PFSK-1 (cell line): Measurements from ENCODE around the gene COL6A5.

Source experiments
- FOXP2 ChIP-seq: optimal IDR thresholded peaks from 2 replicates; pipeline ENCODE3; 2011; ENCODE audit warnings: borderline replicate concordance, control low read depth, inconsistent platforms; ENCODE audit not compliant: insufficient read depth; ENCODE audit errors: extremely low read length, extremely low read depth
- POLR2AphosphoS5 ChIP-seq: IDR thresholded peaks from 2 replicates; pipeline ENCODE4 v1.6.1; 2012; ENCODE audit warnings: low read depth, mild to moderate bottlenecking, control low read depth, low read length, moderate library complexity
- SIN3A ChIP-seq: IDR thresholded peaks from 2 replicates; pipeline ENCODE4 v1.6.1; 2012; ENCODE audit warnings: mild to moderate bottlenecking, low read length, moderate library complexity, borderline replicate concordance; ENCODE audit not compliant: insufficient read depth
- TAF1 ChIP-seq: IDR thresholded peaks from 2 replicates; pipeline ENCODE4 v1.6.1; 2012; ENCODE audit warnings: low read length, control low read depth, borderline replicate concordance; ENCODE audit not compliant: insufficient read depth
- TF ChIP-seq, protein P1 (sequence below), 2 experiments: IDR thresholded peaks; 2 replicates each; pipeline versions ENCODE4 v1.6.1 to v1.8.0; 2011 to 2012; ENCODE audit warnings: low read depth in 2 of 2, low read length in 2 of 2, control low read depth in 1 of 2, inconsistent platforms in 1 of 2, mild to moderate bottlenecking in 1 of 2, moderate library complexity in 1 of 2; ENCODE audit not compliant: insufficient read depth in 1 of 2

DNA sequence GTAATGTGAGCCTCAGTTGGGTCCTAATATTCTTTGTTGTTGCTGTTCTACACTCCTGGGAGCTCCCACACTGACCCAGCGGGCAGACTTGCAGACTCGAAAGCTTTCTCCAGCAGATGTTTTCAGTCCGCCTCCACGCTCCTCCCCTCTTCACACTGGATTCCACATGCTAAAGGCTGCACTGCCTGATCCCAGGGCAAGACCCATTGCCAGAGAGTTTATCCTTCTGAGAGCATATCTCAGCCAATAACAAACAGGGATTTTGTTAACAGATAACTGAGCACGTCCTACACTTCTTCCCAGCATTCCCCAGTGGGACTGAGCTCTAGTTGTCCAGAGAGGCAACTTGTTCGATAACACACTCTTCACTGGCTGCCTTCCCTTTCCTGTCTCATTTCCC is 163.5 kb downstream of the COL6A5 start:
- TF ChIP-seq, protein P1, sequence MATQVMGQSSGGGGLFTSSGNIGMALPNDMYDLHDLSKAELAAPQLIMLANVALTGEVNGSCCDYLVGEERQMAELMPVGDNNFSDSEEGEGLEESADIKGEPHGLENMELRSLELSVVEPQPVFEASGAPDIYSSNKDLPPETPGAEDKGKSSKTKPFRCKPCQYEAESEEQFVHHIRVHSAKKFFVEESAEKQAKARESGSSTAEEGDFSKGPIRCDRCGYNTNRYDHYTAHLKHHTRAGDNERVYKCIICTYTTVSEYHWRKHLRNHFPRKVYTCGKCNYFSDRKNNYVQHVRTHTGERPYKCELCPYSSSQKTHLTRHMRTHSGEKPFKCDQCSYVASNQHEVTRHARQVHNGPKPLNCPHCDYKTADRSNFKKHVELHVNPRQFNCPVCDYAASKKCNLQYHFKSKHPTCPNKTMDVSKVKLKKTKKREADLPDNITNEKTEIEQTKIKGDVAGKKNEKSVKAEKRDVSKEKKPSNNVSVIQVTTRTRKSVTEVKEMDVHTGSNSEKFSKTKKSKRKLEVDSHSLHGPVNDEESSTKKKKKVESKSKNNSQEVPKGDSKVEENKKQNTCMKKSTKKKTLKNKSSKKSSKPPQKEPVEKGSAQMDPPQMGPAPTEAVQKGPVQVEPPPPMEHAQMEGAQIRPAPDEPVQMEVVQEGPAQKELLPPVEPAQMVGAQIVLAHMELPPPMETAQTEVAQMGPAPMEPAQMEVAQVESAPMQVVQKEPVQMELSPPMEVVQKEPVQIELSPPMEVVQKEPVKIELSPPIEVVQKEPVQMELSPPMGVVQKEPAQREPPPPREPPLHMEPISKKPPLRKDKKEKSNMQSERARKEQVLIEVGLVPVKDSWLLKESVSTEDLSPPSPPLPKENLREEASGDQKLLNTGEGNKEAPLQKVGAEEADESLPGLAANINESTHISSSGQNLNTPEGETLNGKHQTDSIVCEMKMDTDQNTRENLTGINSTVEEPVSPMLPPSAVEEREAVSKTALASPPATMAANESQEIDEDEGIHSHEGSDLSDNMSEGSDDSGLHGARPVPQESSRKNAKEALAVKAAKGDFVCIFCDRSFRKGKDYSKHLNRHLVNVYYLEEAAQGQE (IDR thresholded peaks at IDR 0.05; ENCODE audit: insufficient read depth in 1 of 2, low read depth in 2 of 2, low read length in 2 of 2), result no peak
- TF ChIP-seq POLR2AphosphoS5, result no peak
- TF ChIP-seq SIN3A, result no peak
- no peak for TF ChIP-seq TAF1
- no peak for TF ChIP-seq FOXP2
